Amniotic stem cell (primary cell): Measurements from ENCODE around the gene MROH7.

Experiments used
- DNase-seq: peaks from one replicate; lab custom pipeline; 2025; lab: John Stamatoyannopoulos, UW

The MROH7 gene

DNA sequence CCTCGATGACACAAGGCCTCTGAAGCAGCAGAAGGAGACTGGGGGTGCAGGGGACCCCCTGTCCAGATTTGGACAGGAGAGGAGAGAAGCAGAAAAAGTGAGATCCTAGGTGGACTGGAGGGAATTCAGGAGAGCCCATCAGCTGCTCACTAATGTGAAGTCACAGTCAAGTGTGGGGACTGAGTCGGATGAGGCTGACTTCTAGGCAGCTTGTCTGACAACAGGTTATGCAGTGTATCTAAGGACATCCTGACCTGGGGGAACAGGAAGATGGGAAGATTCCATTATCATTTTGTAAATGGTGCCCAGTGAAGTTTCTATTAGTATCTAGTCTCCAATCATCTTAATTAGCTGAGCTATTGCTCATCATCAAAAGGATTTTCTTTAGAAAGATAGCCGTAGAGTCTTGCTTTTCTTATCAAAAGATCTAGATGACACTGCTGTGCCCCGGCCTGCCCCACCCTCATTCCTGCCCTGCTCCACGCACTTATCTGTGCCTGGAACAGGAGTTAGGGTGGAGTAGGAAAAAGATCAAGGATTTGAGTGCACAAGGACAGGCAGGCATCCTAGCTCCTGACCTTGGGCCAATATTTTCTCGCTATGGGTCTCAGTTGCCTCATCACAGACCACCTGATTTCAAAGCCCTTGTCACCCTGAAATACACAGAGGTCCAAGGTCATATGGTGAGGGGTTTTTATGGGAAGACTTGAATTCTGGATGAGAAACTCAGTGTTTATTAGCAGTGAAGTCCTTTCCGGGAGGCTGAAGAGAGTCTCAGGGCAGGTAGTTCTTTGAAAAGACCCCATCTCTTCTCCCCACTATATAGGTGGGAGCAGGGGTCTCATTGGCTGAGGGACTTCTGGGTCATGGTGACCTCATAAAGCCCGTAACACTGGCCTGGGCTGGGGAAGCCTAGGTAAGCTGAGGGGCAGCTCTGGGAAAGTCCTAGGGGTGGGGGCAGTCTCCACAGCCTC, at the start of gene MROH7:
Gene MROH7 (plus strand): TSS at position 924 of the 974 bp plus-strand sequence. CDS start 11,141 bp downstream, outside the sequence.
- DNase-seq, result no peak

DNA sequence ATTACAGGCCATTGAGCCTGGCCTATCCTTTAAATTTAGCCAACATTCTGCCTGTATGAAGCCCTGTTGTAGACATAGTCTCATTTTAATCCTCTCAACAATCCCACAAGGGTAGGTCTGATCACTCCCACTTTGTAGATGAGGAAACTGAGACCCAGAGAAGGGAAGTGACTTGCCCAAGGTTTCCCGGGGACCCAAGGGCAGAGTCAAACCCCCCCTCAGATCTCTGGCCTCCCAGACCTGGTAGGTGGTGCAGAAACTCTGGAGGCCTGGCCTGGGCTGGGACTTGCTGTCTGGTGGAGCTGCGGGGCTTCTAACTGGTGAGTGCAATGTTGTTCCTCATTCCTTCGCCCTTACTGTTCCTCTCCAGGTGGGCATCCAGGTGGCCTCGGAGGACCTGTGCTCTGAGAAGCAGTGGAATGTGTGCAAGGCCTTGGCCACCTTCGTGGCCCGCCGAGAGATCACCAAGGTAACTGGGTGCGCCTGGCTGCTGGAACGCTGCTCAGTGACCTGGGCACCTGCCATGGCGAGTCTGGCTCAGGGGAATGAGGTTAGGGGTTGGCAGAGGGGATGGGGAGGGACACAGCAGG, 47.9 kb upstream of the MROH7 start:
- no peak for DNase-seq

- DNase-seq, result no peak
Measured at GRCh38 chr1:54594463-54594862, 47.1 kb upstream of the MROH7 start.

DNA sequence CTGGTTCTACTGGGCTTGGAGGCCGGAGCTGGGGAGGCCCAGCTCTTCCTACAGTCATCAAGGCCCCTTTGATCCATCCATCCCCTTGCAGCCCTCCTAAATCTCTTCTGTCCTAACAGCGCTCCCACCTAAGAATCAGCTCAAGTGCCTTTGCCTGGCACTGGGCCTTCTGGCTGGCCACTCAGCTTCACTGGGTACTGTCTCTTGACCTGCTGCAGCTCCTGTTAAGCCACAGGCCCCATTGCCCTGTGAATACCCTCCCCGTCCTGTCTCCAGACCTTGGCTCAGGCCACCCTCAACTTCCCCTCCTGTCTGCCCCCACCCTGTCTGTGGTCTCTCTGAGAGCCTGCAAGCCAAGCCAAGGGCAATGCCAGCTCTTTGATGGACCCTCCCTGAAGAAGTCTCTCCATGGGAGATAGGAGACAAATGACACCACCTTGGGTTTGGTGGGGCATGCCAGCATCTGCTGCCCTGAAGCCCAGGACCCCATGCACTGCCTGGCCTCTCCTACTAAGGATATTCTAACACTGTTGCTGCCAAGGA, 45.6 kb upstream of the MROH7 start:
- no peak for DNase-seq

DNA sequence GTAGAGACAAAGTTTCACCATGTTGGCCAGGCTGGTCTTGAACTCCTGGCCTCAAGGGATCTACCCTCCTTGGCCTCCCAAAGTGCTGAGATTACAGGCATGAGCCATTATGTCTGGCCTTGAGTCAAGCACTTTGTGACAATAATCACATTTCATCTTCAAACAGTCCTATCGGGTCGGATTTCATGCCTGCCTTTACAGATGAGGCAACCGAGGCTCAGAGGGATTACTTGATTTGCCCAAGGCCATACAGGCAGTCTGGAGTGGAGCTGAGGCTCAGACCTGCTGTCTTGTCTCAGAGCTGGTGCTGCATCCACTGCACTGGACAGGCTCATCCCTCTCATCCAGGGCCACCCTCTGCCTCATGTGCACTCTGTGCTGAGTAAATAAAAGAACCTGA, 44.8 kb upstream of the MROH7 start:
- no peak for DNase-seq

DNA sequence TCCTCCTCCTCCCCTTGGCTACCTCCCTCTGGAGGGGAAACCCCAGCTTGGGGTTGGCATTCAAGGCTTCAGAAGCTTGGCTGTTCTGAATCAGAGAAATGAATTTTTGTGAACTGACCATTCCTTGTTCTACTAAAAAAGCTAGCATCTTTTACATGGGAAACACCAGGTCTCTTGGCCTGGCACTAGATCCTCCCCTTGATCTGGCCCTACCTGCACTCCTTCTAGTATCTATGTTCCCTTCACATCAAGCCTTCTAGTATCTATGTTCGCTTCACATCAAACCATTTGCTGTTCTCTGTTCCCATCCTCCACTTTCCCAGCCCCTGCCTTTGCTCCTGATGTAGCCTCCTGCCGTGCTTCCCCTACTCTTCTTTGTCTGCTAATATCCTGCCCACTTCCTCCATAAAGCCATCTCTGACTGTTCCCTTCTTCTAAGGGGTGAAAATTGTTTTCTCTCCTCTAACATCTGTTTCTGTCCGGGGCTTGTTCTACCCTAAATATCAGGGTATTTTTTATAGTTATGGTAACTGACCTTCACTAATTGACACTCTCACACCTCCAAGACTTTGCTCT, 44.0 kb upstream of the MROH7 start:
- no peak for DNase-seq

GRCh38 chr1:54599211-54599823, 42.3 kb upstream of the MROH7 start:
- no peak for DNase-seq

GRCh38 chr1:54600947-54601721, 40.5 kb upstream of the MROH7 start:
- no peak for DNase-seq

- no peak for DNase-seq
Measured at GRCh38 chr1:54601730-54602129, 39.9 kb upstream of the MROH7 start.

DNA sequence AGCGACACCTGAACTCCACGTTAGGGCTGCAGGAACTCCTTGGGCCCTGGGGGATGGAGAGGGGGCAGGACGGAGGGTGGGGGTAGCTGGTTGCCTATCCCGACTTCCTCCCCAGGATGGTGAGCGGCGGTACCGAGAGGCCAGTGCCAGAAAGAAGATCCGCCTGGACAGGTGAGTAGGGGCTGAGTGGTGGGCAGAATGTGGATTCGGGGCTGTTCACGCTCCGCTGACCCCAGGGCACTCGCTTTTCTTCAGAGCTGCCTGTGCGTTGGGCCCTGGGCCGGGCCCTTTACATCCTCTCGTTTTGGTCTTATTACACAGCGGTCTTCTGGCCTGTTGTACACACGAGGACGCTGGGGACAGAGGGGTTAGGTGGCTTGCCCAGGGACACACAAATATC, 39.0 kb upstream of the MROH7 start:
- no peak for DNase-seq

- DNase-seq, result no peak
Measured at GRCh38 chr1:54603241-54603640, 38.3 kb upstream of the MROH7 start.

- DNase-seq, result no peak
Measured at GRCh38 chr1:54604051-54604450, 37.5 kb upstream of the MROH7 start.

DNA sequence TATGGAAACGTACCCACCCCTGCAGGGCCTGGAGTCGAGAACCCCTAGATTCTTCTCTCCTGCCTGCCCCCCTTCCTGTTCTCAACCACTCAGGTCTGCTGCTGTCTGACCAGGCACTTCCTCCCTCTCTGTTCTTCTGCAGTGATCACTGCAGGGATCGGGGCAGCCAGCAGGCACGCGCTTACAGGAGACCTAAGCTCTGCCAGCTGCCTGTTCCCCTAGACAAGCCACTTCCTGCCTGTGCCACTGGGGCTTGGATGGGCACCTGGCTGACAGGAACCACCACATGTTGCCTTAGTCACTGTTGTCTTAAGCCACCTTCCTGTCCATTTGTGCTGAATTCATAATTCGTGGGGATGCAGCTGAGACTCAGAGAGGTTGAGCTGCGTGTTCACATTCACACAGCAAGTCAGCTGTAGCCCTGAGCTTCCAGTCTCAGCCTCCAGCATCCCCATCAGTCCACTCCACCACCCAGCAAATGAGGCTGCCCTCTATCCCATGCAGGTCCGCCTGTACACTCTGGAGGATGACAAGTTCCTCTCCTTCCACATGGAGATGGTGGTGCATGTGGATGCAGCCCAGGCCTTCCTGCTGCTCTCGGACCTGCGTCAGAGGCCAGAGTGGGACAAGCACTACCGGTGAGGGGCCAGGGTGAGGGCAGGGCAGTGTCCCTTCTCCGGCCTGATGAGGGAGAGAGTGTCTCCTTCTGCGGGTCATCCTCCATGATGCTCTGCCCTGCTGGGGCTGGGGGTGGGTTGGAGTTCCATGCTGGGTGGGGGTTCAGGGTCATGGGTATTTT, 36.8 kb upstream of the MROH7 start:
- DNase-seq, result no peak

- no peak for DNase-seq
Measured at GRCh38 chr1:54606096-54606989, 35.2 kb upstream of the MROH7 start.

GRCh38 chr1:54606990-54607325, 34.6 kb upstream of the MROH7 start:
- DNase-seq, result no peak

DNA sequence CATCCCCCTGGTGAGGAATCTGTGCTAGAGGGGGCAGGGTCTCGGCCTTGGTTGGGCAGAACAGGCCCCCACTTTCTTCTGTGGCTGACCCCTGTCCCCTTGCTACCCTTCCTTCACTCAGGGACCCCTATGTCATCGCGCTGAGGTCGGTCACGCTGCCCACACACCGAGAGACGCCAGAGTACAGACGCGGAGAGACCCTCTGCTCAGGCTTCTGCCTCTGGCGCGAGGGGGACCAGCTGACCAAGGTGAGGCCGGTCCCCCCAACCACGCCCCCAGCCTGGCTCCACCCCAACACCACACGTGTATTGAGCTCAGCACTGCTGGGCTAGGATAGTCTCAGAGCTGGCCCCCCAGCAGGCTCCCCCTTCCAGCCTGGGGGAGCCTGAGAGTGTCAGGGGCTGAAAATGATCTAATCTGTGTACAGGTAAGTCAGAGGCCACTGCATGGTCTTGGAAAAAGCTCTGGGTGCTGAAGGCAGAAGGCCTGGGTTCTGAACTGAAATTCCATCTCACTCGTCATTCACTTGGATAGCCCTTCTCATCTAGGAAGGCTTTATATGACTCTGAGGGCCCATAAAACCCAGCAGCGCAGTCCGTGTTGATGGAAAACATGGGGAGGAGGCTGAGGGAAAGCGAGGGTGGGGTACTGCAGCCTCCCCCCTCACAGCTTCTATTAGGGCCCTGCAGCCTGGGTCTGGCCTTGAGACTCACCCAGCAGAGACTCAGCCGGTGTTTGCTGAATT, 33.6 kb upstream of the MROH7 start:
- no peak for DNase-seq

DNA sequence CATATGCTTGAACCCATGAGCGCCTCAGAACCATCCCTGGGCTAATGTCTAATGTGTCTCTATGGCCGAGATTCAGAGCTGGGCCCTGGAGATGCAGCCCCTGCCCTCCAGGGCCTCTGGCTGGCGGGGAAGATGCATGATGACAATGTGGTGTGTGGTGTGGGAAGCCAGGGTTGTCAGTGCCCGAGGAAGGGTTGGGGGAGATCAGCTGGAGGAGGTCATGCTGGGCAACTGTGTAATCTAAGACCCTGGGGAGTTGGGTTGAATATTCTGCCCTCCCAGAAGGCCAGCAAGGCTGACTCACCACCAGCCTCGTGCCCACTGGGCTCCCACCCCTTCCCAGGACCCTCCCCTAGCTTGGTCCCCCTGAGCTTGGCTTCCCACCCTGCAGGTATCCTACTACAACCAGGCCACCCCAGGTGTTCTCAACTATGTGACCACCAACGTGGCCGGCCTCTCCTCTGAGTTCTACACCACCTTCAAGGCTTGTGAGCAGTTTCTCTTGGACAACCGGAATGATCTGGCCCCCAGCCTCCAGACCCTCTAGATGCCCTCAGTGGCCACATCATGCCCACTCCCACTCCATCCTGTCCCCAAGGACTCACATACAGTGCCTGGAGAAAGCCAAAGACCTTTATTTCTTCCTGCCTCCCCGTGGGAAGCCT, 32.9 kb upstream of the MROH7 start:
- no peak for DNase-seq

DNA sequence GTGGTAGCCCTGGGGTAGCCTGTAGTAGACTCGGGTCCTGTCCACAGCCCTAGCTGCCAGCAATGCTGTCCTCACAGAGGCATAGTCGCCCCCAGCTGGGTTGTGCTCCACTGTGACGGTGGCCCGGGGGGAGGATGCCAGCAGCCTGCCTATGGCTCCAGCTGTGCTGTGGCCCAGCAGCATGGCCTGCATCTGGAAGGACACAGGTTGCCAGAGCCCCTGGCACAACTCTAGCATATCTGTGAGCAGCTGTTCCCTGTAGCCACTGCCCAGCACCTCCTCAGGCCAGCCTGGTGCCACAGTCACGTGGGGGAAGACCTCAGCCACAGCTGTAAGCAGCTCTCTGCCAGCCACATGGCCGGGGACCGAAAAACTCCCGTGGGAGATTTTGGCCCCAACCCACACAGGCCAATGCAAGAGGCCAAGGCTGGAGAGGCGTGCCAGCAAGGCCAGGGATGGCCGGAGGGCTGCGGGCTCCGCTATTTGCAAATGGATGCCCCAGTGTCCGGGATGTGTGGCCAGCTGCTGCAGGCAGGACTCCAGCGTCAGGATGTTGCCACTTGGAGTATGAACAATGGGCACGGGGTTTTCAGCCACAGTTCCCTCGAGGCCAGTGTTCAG, 32.2 kb upstream of the MROH7 start:
- DNase-seq, result no peak
